Ramos (cell line): ENCODE data around the gene SLC9A4.

Experiments
- in situ Hi-C: fragments of 300-500 bp; cut with MboI; formaldehyde crosslinking; loops from one replicate; pipeline ENCODE4 v1.14.3; 2022; ENCODE audit warnings: low sequenced_read_pairs; ENCODE audit not compliant: unreplicated experiment

Gene SLC9A4

GRCh38 chr2:102494570-102494969, 21.5 kb downstream of the SLC9A4 start:
- in situ Hi-C loops, result no loop called here

GRCh38 chr2:102498414-102498813, 25.4 kb downstream of the SLC9A4 start:
- in situ Hi-C loops, result no loop called here

GRCh38 chr2:102499558-102499957, 26.5 kb downstream of the SLC9A4 start:
- in situ Hi-C loops, result no loop called here

GRCh38 chr2:102502576-102502975, 29.6 kb downstream of the SLC9A4 start:
- in situ Hi-C loops, result no loop called here

- in situ Hi-C loops, result no loop called here
These were observed 31.8 kb downstream of the SLC9A4 start for GRCh38 chr2:102504833-102505232.

GRCh38 chr2:102505290-102505689, 32.3 kb downstream of the SLC9A4 start:
- in situ Hi-C loops, result no loop called here

GRCh38 chr2:102506743-102507142, 33.7 kb downstream of the SLC9A4 start:
- in situ Hi-C loops, result no loop called here

- in situ Hi-C loops, result no loop called here
These were observed 35.8 kb downstream of the SLC9A4 start for GRCh38 chr2:102508863-102509262.

GRCh38 chr2:102509749-102510148, 36.7 kb downstream of the SLC9A4 start:
- in situ Hi-C loops, result no loop called here

GRCh38 chr2:102510791-102511575, 38.0 kb downstream of the SLC9A4 start:
- in situ Hi-C loops, result no loop called here

GRCh38 chr2:102512161-102512560, 39.1 kb downstream of the SLC9A4 start:
- in situ Hi-C loops, result no loop called here

- in situ Hi-C loops, result no loop called here
These were observed 40.4 kb downstream of the SLC9A4 start for GRCh38 chr2:102513355-102513939.

GRCh38 chr2:102514061-102514785, 41.2 kb downstream of the SLC9A4 start:
- in situ Hi-C loops, result no loop called here

GRCh38 chr2:102515851-102516250, 42.8 kb downstream of the SLC9A4 start:
- in situ Hi-C loops, result no loop called here

- in situ Hi-C loops, result no loop called here
These were observed 45.1 kb downstream of the SLC9A4 start for GRCh38 chr2:102518170-102518569.

GRCh38 chr2:102520009-102520408, 47.0 kb downstream of the SLC9A4 start:
- in situ Hi-C loops, result no loop called here

- in situ Hi-C loops, result no loop called here
These were observed 47.8 kb downstream of the SLC9A4 start for GRCh38 chr2:102520801-102521200.

- in situ Hi-C loops, result no loop called here
These were observed 49.1 kb downstream of the SLC9A4 start for GRCh38 chr2:102522162-102522561.

GRCh38 chr2:102522890-102523289, 49.9 kb downstream of the SLC9A4 start:
- in situ Hi-C loops, result no loop called here

- in situ Hi-C loops, result no loop called here
These were observed 50.6 kb downstream of the SLC9A4 start for GRCh38 chr2:102523651-102524050.

GRCh38 chr2:102527086-102527485, 54.1 kb downstream of the SLC9A4 start:
- in situ Hi-C loops, result no loop called here
